Stimulated activated CD4-positive, alpha-beta T cell treated with anti-CD3 and anti-CD28 coated beads, TNF-alpha, amount 100 ng/mL, for 24 hours (primary cell): ENCODE measurements around the gene DCTN2.

ENCODE experiments used
- DNase-seq, 3 experiments: peaks; one replicate each; pipeline ENCODE4 v3.0.0-alpha.2; 2020; ENCODE audit warnings: low read depth in 3 of 3

Gene DCTN2

DNA sequence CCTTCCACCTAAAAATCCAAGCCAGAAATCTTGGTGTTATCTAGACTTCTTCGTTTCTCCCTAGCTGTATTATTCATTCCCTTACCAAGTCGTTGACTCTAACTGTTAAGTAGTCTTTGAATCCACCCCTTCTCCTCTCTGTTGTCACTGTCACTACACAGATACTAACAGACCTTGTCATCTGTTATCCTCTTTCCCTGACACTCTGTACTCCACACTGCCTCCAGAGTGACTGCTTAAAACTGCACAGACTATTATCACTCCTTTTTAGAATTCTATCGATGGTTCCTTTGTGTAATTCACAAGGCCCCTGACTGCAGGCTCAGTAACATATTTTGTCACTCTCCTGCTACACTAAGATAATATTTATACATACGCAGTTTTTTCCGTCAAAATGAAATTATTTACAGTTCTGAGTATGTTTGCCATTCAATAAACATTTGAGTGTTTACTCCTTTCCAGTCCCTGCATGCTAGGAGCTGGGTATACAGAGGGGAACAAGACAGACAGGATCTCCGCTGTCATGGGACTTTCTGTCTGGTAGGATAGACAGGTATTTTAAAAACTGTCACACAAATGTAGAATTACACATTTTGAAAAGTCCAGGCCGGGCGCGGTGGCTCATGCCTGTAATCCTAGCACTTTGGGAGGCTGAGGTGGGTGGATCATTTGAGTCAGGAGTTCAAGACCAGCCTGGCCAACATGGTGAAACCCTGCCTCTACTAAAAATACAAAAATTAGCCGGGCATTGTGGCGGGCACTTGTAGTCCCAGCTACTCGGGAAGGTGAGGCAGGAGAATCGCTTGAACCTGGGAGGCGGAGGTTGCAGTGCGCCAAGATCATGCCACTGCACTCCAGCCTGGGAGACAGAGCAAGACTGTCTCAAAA is 55.4 kb downstream of the DCTN2 start:
- DNase-seq = no peak

- no peak for DNase-seq
Observed at GRCh38 chr12:57490126-57490525, 56.9 kb downstream of the DCTN2 start.

- no peak for DNase-seq
Observed at GRCh38 chr12:57489157-57489641, 57.8 kb downstream of the DCTN2 start.

DNA sequence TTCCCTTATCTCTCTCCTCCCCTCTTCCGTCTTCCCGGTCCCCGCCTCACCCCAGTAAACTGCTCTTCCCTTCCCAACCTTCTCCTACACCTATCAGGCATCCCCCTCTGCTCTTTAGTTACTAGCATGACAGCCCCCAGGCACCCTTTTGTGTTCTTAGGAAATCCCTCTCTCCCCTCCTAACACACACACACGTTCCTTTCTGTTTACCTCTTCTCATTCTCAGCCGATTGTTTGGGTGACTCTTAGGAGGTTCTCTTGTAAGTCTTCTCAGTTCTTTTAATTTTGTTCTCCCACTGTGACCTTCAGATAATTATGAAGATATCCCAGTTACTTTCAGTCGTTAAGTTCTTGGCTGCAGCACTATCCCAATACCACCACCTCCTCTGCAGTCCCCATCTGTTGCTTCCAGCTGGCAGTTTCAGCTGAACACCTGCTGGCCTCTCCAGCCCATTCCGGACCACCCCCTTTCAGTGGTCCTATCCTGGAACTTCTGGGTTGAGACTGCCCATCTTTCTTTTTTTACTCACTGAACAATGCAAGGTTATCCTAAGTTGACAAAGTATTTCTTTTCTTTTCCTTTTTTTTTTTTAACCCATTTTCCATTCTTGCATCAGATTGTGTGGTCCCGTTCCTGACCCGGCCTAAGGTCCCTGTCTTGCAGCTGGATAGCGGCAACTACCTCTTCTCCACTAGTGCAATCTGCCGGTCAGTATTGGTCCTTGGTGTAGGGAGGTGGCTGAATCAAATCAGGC is 58.4 kb downstream of the DCTN2 start:
- DNase-seq = no peak

DNA sequence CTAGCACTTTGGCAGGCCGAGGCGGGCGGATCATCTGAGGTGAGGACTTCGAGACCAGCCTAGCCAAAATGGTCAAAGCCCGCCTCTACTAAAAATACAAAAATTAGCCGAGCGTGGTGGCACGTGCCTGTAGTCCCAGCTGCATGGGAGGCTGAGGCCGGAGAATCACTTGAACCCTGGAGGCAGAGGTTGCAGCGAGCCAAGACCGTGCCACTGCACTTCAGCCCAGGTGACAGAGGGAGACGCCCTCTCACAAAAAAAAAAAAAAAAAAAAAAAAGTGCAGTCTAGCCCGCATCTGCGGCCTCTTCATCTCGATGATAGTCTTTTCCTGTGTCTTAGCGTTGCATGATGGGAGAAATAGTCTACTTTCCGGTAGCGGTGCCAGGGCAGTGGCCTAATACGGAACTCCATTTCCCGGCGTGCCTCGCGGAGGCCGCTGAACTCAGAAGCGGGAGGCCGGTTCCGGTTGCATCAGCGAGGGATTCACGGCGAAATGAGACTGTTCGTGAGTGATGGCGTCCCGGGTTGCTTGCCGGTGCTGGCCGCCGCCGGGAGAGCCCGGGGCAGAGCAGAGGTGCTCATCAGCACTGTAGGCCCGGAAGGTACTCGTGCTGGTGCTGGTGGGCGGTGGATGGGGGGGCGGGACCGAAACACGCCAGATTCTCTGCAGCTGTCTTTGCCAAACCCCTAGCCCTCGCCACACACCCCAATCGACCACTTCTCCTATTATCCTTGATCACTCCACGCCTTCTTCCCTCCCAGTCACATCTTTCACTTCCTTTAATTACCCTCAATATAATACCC is 59.2 kb downstream of the DCTN2 start, which contains the start of gene MARS1:
Gene MARS1, plus strand, starts transcription at position 472 of the 805 bp plus-strand sequence. Its CDS starts 23 bp downstream, at position 495.
- peak; percentile 76 to 90 (median 90) for DNase-seq

GRCh38 chr12:57487055-57487596 is 59.9 kb downstream of the DCTN2 start:
- DNase-seq = no peak

DNA sequence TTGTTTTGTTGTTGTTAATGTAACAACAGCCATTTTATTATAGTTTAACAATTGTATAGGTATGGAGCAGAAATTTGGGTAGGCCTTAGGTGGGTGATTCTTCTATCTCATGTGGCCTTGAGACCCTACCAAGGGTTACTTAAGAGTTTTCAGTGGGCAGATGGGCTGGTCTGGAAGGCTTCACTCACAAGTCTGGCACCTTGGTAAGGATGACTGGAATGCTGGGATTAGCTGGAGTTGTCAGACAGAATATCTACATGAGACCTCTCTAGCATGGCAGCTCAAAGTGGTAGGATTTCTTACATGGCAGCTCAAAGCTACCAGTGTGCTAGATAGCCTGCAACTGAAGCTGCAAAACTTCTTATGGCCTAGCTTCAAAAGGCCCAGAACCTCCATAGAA is 61.3 kb downstream of the DCTN2 start:
- DNase-seq = no peak

DNA sequence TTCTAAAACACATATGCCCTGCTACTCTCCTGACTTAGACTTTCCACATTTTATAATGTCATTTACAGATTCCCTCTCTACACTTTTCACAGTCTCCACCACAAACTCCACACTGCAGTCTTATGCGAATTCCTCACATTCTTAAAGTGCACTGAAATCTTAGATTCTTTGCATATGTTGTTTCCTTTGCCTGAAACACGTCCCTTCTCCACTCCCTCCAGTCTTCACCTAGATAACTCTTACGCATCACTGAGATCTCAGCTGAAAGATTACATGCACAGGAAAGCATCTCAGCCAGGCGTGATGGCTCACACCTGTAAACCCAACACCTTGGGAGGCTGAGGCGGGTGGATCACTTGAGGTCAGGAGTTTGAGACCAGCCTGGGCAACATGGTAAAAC is 63.5 kb downstream of the DCTN2 start:
- DNase-seq = no peak

DNA sequence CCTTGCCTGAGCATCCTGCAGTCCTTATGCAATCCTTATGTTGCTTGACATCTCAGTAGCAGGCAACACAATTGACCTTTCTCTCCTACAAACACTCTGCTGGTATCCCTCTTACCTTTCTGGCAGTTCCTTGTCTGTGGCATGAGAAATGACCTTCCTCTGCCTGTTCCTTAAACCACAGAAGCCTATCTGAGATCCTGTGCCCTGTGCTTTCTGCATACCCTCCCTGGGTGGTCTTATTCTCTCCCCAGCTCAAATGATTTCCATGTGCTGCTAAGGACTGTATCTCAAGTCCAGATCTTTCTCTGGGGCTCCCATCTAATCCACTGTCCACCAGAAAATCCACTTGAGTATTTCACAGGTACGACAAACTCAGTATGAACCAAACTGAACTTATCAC is 65.3 kb downstream of the DCTN2 start:
- DNase-seq = no peak
